ENCODE data around the gene HSD11B1. TPM values are rescaled to one million over a fixed set of nuclear protein-coding genes. Genes with fewer than 3 reads are reported as not detected.
"Not testable (repeated sequence)": the region's sequence is repeated elsewhere in the genome, so short reads cannot be mapped to it uniquely, and the experiment has no call there.

HSD11B1 gene
- polyA plus RNA-seq, 1 experiment = 4.7 TPM

GRCh38 chr1:209697126-209697525, 7.5 kb upstream of the HSD11B1 start:
- POLR2A ChIA-PET = no interaction called here

GRCh38 chr1:209700686-209701085, 4.0 kb upstream of the HSD11B1 start:
- H3K4me3 ChIP-seq (ENCODE audit: low read depth, low read length); H3K27ac ChIP-seq (ENCODE audit: low read depth, low read length); H3K9me3 ChIP-seq (ENCODE audit: control insufficient read depth, insufficient read depth, low read length); DNase-seq (ENCODE audit: low read depth, low spot score); H3K27me3 ChIP-seq (ENCODE audit: control insufficient read depth, insufficient read depth, low read length); POLR2A ChIA-PET: not testable (repeated sequence)
- CTCF ChIA-PET = interaction anchor here (1.4 kb wide), 1 partner anchor 135 kb away, joined by 4 read pairs; no protein-coding TSS in a partner anchor

More at GRCh38 chr1:209697126-209697525, 7.5 kb upstream of the HSD11B1 start:
- DNase-seq (ENCODE audit: low read depth, low spot score) = no peak
- Histone ChIP-seq H3K27me3 (ENCODE audit: control insufficient read depth, insufficient read depth, low read length) (peaks cover 4% of the 10 kb centered on the region), H3K27ac (ENCODE audit: low read depth, low read length) (no peak overlapping the region), H3K4me3 (ENCODE audit: low read depth, low read length) (no peak overlapping the region), H3K9me3 (ENCODE audit: control insufficient read depth, insufficient read depth, low read length) (no peaks in the 10 kb centered on the region)
- CTCF ChIA-PET = interaction anchor here (1.1 to 3.4 kb wide), 2 partner anchors 121 to 125 kb away, joined by 3 to 15 read pairs; no protein-coding TSS in a partner anchor
- no peak for TF ChIP-seq CTCF (IDR thresholded peaks at IDR 0.05; ENCODE audit: low read depth, low read length)

GRCh38 chr1:209702832-209703231, 1.8 kb upstream of the HSD11B1 start:
- no peak for TF ChIP-seq CTCF (IDR thresholded peaks at IDR 0.05; ENCODE audit: low read depth, low read length)
- Histone ChIP-seq H3K27ac (ENCODE audit: low read depth, low read length) (no peak overlapping the region), H3K9me3 (ENCODE audit: control insufficient read depth, insufficient read depth, low read length) (no peaks in the 10 kb centered on the region), H3K27me3 (ENCODE audit: control insufficient read depth, insufficient read depth, low read length) (peaks cover 4% of the 10 kb centered on the region), H3K4me3 (ENCODE audit: low read depth, low read length) (no peak overlapping the region)
- ChIA-PET CTCF (interaction anchor here (1.3 to 1.4 kb wide), 2 partner anchors 133 to 137 kb away, joined by 3 to 5 read pairs; no protein-coding TSS in a partner anchor), POLR2A (no interaction called here)
- no peak for DNase-seq (ENCODE audit: low read depth, low spot score)

DNA sequence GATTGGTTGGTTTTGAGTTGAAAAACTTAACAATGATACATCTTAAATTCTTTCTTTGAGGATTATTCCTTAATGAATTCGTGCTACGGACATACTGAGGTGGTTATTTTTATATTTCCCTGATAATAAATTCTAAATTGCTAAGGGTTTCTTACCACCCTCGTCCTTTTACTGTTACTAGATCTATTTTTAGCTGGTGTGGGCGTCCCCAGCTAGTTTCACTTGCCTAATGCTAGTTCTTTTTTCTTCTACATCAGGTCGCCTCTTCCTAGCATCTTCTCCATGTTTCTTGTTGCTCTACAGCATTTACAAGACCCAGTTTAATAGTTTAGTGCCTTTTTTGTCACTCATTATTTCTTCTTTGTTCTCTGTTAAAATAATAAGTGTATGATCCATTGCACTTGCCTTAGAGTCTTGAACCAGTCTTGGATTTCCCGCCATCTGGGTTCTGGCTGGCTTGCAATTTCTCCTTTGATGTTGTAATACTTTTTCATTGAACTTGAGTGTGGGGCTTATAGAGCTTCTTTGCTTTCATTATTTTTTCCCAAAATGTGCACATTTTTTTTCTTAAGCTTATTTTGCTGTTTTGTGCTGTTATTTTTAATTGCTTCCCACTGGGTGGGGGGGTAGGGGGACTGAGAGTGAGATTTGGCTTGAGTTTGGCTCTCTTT, 677 bp upstream of the HSD11B1 start:
- no peak for TF ChIP-seq CTCF (IDR thresholded peaks at IDR 0.05; ENCODE audit: low read depth, low read length)
- DNase-seq (ENCODE audit: low read depth, low spot score) = no peak
- H3K9me3 ChIP-seq (ENCODE audit: control insufficient read depth, insufficient read depth, low read length) = no peaks in the 10 kb centered on the region
- H3K27me3 ChIP-seq (ENCODE audit: control insufficient read depth, insufficient read depth, low read length) = peaks cover 4% of the 10 kb centered on the region
- H3K4me3 ChIP-seq (ENCODE audit: low read depth, low read length) = no peak overlapping the region
- no peak overlapping the region for H3K27ac ChIP-seq (ENCODE audit: low read depth, low read length)
- POLR2A ChIA-PET = interaction anchor here (1.0 kb wide), 2 partner anchors 10 to 39 kb away, joined by 3 read pairs; no protein-coding TSS in a partner anchor
- CTCF ChIA-PET = interaction anchor here (0.6 to 2.0 kb wide), 10 partner anchors 9 to 670 kb away, joined by 3 to 13 read pairs (median 5); no protein-coding TSS in a partner anchor

DNA sequence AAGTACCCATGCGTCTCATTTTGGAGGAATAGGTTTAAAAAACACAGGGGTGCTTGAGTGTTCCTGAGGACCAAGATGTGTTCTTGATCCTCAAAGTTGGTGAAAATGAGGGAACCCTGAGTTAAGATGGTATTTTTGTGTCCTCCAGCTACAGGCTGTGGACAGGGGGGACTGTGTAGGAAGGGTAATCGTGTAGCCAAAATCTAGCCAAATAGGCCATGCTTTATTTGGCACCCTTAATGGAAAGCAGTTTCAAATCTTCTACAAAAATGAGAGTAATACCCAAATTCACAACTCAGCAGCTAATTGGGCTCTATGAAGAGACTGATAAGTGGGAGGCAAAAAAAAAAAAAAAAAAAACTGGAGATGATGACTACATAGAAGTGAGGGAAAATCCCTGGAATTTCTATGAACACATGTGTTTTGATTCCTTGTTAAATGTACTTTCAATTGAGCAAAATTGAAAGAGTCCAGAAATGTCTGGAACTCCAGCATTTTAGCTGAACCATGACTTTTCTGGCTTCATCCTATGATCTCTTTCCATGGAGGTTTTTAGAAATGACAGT, 470 bp downstream of the HSD11B1 start:
- H3K27me3 ChIP-seq (ENCODE audit: control insufficient read depth, insufficient read depth, low read length) = peaks cover 4% of the 10 kb centered on the region
- no peak overlapping the region for H3K27ac ChIP-seq (ENCODE audit: low read depth, low read length)
- no peak overlapping the region for H3K4me3 ChIP-seq (ENCODE audit: low read depth, low read length)
- no peak for DNase-seq (ENCODE audit: low read depth, low spot score)
- no peaks in the 10 kb centered on the region for H3K9me3 ChIP-seq (ENCODE audit: control insufficient read depth, insufficient read depth, low read length)
- TF ChIP-seq CTCF (IDR thresholded peaks at IDR 0.05; ENCODE audit: low read depth, low read length) = no peak
- CTCF ChIA-PET = interaction anchor here (0.5 to 2.0 kb wide), 6 partner anchors 10 to 1429 kb away, joined by 3 to 13 read pairs (median 6); no protein-coding TSS in a partner anchor
- POLR2A ChIA-PET = interaction anchor here (0.7 to 1.0 kb wide), 3 partner anchors 9 to 80 kb away, joined by 3 read pairs; no protein-coding TSS in a partner anchor

Measured in AG04450 (cell line).